HL-60 (cell line): ENCODE data around the gene RSBN1.

Experiments used
- DNase-seq, 2 experiments: peaks; one replicate each; pipeline ENCODE4 v3.0.0-alpha.2; 2010 to 2020; ENCODE audit warnings: low read depth in 1 of 2, low spot score in 1 of 2
- H3K27ac ChIP-seq: fragments of 250-450 bp; sonication (Bioruptor Pico); replicated peaks from 2 replicates; pipeline ENCODE4 v1.5.1; 2020; ENCODE audit warnings: mild to moderate bottlenecking, moderate library complexity
- H3K27me3 ChIP-seq: fragments of 250-450 bp; sonication (Bioruptor Pico); 2 replicates; pipeline ENCODE4 v1.5.1; 2021; ENCODE audit warnings: mild to moderate bottlenecking, moderate library complexity; ENCODE audit not compliant: insufficient read depth, poor library complexity, severe bottlenecking
- H3K4me3 ChIP-seq: replicated peaks from 2 replicates; pipeline ENCODE4 v1.5.1; 2011; ENCODE audit warnings: mild to moderate bottlenecking, control low read depth, low read length; ENCODE audit not compliant: insufficient read depth
- GABPA ChIP-seq: IDR thresholded peaks from 2 replicates; pipeline ENCODE4 v1.6.1; 2012; ENCODE audit warnings: low read depth
- POLR2AphosphoS5 ChIP-seq: IDR thresholded peaks from 2 replicates; pipeline ENCODE4 v1.6.1; 2012; ENCODE audit warnings: low read depth
- SPI1 ChIP-seq: IDR thresholded peaks from 2 replicates; pipeline ENCODE4 v1.6.1; 2012; ENCODE audit warnings: low read depth, mild to moderate bottlenecking, borderline replicate concordance
- TF ChIP-seq, protein P1 (sequence below): IDR thresholded peaks from 2 replicates; pipeline ENCODE4 v1.6.1; 2012; ENCODE audit warnings: low read depth; ENCODE audit not compliant: insufficient replicate concordance
- TF ChIP-seq, protein P2 (sequence below): IDR thresholded peaks from one replicate; pipeline ENCODE4 v1.5.1; 2011; ENCODE audit warnings: low read length, control low read depth, inconsistent platforms; ENCODE audit not compliant: insufficient read depth

Gene RSBN1

DNA sequence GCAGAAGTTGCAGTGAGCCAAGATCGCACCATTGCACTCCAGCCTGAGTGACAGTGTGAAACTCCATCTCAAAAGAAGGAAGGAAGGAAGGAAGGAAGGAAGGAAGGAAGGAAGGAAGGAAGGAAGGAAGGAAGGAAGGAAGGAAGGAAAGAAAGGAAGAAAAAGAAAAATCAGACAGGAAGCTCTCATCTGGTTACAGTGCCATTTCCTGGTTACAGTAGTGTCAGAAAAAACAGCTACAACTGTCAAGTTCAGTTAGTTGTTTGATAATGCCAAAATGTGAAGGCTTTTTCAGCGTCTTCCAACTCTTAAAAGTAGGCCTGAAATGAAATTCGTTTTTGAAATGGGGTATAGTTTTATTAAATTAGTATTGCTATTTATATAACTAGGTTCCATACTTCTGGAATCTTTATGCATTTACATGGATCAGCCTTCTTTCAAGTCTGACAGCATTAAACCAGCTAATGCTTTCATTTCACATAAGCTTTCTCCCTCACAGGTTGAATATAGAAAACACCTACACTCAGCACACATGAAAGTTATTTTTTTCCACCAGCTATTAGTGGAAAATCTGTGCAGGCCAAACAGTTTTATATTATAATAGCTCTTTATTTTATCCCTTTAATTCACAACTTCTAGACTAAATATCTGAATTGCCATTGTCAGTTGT lies 38.0 kb upstream of the RSBN1 start:
- TF ChIP-seq, protein P1, sequence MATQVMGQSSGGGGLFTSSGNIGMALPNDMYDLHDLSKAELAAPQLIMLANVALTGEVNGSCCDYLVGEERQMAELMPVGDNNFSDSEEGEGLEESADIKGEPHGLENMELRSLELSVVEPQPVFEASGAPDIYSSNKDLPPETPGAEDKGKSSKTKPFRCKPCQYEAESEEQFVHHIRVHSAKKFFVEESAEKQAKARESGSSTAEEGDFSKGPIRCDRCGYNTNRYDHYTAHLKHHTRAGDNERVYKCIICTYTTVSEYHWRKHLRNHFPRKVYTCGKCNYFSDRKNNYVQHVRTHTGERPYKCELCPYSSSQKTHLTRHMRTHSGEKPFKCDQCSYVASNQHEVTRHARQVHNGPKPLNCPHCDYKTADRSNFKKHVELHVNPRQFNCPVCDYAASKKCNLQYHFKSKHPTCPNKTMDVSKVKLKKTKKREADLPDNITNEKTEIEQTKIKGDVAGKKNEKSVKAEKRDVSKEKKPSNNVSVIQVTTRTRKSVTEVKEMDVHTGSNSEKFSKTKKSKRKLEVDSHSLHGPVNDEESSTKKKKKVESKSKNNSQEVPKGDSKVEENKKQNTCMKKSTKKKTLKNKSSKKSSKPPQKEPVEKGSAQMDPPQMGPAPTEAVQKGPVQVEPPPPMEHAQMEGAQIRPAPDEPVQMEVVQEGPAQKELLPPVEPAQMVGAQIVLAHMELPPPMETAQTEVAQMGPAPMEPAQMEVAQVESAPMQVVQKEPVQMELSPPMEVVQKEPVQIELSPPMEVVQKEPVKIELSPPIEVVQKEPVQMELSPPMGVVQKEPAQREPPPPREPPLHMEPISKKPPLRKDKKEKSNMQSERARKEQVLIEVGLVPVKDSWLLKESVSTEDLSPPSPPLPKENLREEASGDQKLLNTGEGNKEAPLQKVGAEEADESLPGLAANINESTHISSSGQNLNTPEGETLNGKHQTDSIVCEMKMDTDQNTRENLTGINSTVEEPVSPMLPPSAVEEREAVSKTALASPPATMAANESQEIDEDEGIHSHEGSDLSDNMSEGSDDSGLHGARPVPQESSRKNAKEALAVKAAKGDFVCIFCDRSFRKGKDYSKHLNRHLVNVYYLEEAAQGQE, result no peak
- no peak for TF ChIP-seq SPI1
- no peak for TF ChIP-seq POLR2AphosphoS5
- TF ChIP-seq, protein P2, sequence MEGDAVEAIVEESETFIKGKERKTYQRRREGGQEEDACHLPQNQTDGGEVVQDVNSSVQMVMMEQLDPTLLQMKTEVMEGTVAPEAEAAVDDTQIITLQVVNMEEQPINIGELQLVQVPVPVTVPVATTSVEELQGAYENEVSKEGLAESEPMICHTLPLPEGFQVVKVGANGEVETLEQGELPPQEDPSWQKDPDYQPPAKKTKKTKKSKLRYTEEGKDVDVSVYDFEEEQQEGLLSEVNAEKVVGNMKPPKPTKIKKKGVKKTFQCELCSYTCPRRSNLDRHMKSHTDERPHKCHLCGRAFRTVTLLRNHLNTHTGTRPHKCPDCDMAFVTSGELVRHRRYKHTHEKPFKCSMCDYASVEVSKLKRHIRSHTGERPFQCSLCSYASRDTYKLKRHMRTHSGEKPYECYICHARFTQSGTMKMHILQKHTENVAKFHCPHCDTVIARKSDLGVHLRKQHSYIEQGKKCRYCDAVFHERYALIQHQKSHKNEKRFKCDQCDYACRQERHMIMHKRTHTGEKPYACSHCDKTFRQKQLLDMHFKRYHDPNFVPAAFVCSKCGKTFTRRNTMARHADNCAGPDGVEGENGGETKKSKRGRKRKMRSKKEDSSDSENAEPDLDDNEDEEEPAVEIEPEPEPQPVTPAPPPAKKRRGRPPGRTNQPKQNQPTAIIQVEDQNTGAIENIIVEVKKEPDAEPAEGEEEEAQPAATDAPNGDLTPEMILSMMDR, result no peak
- TF ChIP-seq GABPA, result no peak
- H3K4me3 ChIP-seq, result no peak overlapping the region
- no peak overlapping the region for H3K27ac ChIP-seq
- H3K27me3 ChIP-seq, result no peaks in the 10 kb centered on the region
- DNase-seq, result no peak

DNA sequence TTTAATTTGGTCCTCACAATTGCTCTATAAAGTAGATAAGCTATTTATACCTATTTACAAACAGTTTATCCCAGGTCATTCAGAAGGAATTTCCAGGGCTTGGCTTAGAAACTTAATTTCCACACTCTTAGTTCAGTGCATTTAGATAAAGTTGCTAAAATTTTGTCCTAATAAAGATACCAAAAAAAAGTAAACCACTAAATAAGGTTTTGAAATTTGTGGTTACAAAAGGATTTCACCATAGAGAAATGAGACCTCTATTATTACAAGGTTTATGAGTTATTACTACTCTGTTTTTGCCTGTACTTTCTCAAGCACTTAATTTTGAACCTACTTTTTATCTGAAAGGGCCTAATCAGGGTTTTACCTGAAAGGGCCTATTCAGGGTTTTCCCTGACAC lies 36.8 kb upstream of the RSBN1 start:
- TF ChIP-seq, protein P2, result no peak
- TF ChIP-seq, protein P1, result no peak
- no peak for DNase-seq
- H3K27me3 ChIP-seq, result no peaks in the 10 kb centered on the region
- H3K4me3 ChIP-seq, result no peak overlapping the region
- no peak overlapping the region for H3K27ac ChIP-seq

DNA sequence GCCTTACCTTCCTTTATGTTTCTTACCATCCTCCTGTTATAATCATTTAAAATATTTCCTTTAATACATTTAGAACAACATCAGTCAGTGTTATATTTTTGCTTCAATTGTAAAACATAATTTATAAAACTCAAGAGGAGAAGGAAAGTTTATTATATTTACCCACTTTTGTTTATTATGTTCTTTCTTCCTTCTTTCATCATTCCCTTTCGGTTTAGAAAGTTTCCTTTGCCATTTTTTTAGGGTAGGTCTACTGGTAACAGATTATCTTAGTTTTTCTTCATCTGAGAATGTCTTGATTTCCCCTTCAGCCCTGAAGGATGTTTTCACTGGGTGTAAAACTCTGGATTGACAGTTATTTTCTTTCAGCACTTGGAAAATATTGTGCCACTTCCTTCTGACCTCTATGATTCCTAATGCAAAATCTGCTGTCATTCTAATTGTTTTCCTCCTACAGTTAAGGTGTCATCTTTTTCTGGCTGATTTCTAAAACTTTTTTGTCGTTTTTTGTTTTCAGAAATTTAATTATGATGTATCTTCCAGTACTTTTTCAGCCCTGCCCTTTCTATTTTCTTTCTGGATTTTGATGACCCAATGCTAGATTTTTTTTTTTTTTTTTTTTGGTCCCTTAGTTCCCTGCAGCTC lies 34.2 kb upstream of the RSBN1 start:
- no peaks in the 10 kb centered on the region for H3K27me3 ChIP-seq
- DNase-seq, result no peak
- no peak overlapping the region for H3K4me3 ChIP-seq
- no peak overlapping the region for H3K27ac ChIP-seq
- TF ChIP-seq GABPA (no peak), SPI1 (no peak), POLR2AphosphoS5 (no peak)
- TF ChIP-seq, protein P2, result no peak
- TF ChIP-seq, protein P1, result no peak
